ENCODE results near the gene MORC1. TPM values are rescaled to one million over a fixed set of nuclear protein-coding genes. Genes with fewer than 3 reads are reported as not detected.

Gene MORC1
- total RNA-seq, 6 experiments from 2014 or later, result 0.07 to 0.16 (median 0.14) TPM; not detected in 2

- ATAC-seq (no peak), DNase-seq (no peak)
- Histone ChIP-seq H3K36me3 (no peaks in the 10 kb centered on the region), H3K4me3 (no peak overlapping the region), H3K27ac (no peak overlapping the region), H3K9me3 (no peaks in the 10 kb centered on the region), H3K4me1 (peaks cover 0 to 7% (median 4%) of the 10 kb centered on the region in 4 donors), H3K27me3 (no peaks in the 10 kb centered on the region)
- TF ChIP-seq CTCF (IDR thresholded peaks at IDR 0.05) (no peak), POLR2A (IDR thresholded peaks at IDR 0.05) (no peak)
- intact Hi-C loops (cut with DNase I), result no loop called here
These were observed 91.1 kb downstream of the MORC1 start for GRCh38 chr3:109026821-109027220.

GRCh38 chr3:109025896-109026295 is 92.0 kb downstream of the MORC1 start:
- no peak overlapping the region for H3K27ac ChIP-seq
- ATAC-seq (no peak), DNase-seq (no peak)
- H3K4me3 ChIP-seq, result no peak overlapping the region
- H3K36me3 ChIP-seq, result no peaks in the 10 kb centered on the region
- intact Hi-C loops (cut with DNase I), result no loop called here
- TF ChIP-seq POLR2A (IDR thresholded peaks at IDR 0.05) (no peak), CTCF (IDR thresholded peaks at IDR 0.05) (no peak)
- H3K9me3 ChIP-seq, result no peaks in the 10 kb centered on the region
- H3K27me3 ChIP-seq, result no peaks in the 10 kb centered on the region
- peaks cover 0 to 7% (median 4%) of the 10 kb centered on the region in 4 donors for H3K4me1 ChIP-seq

GRCh38 chr3:109023656-109024254 is 94.2 kb downstream of the MORC1 start:
- intact Hi-C loops (cut with DNase I), result no loop called here
- ATAC-seq (peak; percentile 76 to 86 (median 84)), DNase-seq (peak in 1 of 3 donors; percentile 31)
- H3K36me3 ChIP-seq, result no peaks in the 10 kb centered on the region
- no peaks in the 10 kb centered on the region for H3K27me3 ChIP-seq
- WGBS (ENCODE audit: insufficient coverage, low coverage, low lambda C conversion rate, missing lambda C conversion rate), result 12% methylated on average over 3 of the region's 3 CpGs
- TF ChIP-seq POLR2A (IDR thresholded peaks at IDR 0.05) (no peak), CTCF (IDR thresholded peaks at IDR 0.05) (peak; percentile 73 to 85 (median 80))
- H3K4me1 ChIP-seq, result peaks cover 0 to 2% (median under 1%) of the 10 kb centered on the region in 4 donors
- no peak overlapping the region for H3K27ac ChIP-seq
- H3K4me3 ChIP-seq, result no peak overlapping the region
- no peaks in the 10 kb centered on the region for H3K9me3 ChIP-seq

DNA sequence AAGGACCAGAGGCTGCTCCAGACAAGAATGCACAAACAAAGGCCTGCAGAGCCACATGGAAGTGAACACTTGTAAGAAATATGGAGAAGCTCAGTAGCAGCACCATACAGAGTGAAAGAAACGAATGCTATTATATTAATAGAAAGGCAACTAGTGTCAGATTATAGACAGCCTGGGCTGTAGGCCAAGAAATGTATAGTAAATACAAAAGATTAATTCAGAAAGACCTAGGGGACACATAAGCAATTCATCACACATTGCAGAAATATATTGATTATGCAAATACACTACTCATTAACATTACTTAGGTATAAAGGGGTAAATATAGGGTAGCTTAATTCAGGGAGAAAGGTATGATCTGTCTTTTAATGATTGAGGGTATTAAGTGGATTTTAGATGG is 94.8 kb downstream of the MORC1 start:
- no peak overlapping the region for H3K4me3 ChIP-seq
- no peak for DNase-seq
- ATAC-seq, result no peak
- H3K27me3 ChIP-seq, result no peaks in the 10 kb centered on the region
- WGBS (ENCODE audit: insufficient coverage, low coverage, low lambda C conversion rate, missing lambda C conversion rate), result 86% methylated on average over 1 of the region's 1 CpG
- no peaks in the 10 kb centered on the region for H3K9me3 ChIP-seq
- no peaks in the 10 kb centered on the region for H3K36me3 ChIP-seq
- intact Hi-C loops (cut with DNase I), result no loop called here
- TF ChIP-seq POLR2A (IDR thresholded peaks at IDR 0.05), result no peak
- no peak for TF ChIP-seq CTCF (IDR thresholded peaks at IDR 0.05)
- no peaks in the 10 kb centered on the region for H3K4me1 ChIP-seq
- no peak overlapping the region for H3K27ac ChIP-seq

GRCh38 chr3:109021556-109021955 is 96.4 kb downstream of the MORC1 start:
- intact Hi-C loops (cut with DNase I), result no loop called here
- 9% methylated on average over 1 of the region's 1 CpG for WGBS (ENCODE audit: insufficient coverage, low coverage, low lambda C conversion rate, missing lambda C conversion rate)
- H3K4me3 ChIP-seq, result no peak overlapping the region
- no peaks in the 10 kb centered on the region for H3K27me3 ChIP-seq
- TF ChIP-seq CTCF (IDR thresholded peaks at IDR 0.05) (no peak), POLR2A (IDR thresholded peaks at IDR 0.05) (no peak)
- H3K27ac ChIP-seq, result no peak overlapping the region
- H3K36me3 ChIP-seq, result no peaks in the 10 kb centered on the region
- H3K4me1 ChIP-seq, result no peaks in the 10 kb centered on the region
- DNase-seq (no peak), ATAC-seq (no peak)
- no peaks in the 10 kb centered on the region for H3K9me3 ChIP-seq
